ENCODE results near the gene STUM.
"Not testable (repeated sequence)": the region's sequence is repeated elsewhere in the genome, so short reads cannot be mapped to it uniquely, and the experiment has no call there.

The STUM gene

DNA sequence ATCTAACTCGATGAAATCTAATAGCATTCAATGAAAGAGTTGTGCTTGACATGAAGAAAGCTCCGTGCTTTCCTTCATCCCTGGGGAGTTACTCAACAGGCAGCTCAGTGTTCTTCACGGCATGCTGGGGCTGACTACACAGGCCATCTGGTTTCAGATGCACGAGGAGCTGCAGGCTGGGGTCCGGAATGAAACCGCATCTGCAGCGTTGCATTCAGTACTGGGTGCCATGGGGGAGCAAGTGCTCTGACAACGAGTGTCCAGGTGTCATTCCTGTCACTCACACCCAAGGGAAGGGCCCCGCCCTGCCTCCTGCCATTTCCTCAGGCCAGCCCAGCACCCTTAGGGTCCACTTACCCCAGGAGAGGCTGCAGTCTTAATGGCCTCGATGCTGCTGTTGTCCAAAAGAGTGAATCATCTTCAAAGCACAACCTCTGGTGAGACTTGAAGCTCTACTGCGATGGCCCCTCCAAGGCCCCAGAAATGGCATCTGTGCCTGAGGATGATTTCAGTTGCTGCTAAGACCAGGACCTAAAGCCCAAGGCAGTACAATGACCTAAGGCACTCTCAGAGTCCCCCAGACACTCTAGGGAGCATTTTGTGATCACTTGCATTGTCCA, 61.4 kb downstream of the STUM start:
- H3K4me1 ChIP-seq (ENCODE audit: control insufficient read depth, insufficient read depth, low read length) = peaks cover 29% of the 10 kb centered on the region
- H3K27me3 ChIP-seq (ENCODE audit: control insufficient read depth, insufficient read depth, low read length, poor library complexity, severe bottlenecking) = no peaks in the 10 kb centered on the region
- H3K27ac ChIP-seq (ENCODE audit: insufficient read depth, low read depth, low read length, poor library complexity, severe bottlenecking) = no peak overlapping the region
- H3K9me3 ChIP-seq (ENCODE audit: control insufficient read depth, low read length) = no peaks in the 10 kb centered on the region
- no peak overlapping the region for H3K4me3 ChIP-seq (ENCODE audit: insufficient read depth, low read depth, low read length)
- WGBS, 2 experiments = 91 to 94% methylated on average over 11 of the region's 11 CpGs
- no peaks in the 10 kb centered on the region for H3K36me3 ChIP-seq (ENCODE audit: control insufficient read depth, insufficient read depth, low read length)

DNA sequence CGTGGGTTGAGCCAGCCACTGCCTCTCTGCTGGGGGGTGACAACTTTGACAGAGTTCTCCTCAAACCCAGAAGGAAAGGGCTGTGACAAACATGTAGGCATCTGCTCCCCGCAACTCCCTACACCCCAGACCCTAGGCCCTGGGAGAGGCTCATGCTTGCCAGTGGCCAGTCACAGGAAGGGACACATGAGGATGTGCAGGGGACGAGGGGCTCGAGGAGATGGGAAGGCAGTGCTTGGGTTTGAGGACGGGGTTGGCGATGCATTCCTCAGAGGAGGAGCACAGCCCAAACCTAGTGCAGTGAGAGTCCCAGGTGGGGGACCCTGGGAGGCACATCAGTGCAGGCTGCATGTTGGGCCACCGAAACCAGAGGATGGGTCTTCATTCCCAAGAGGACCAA, 62.1 kb downstream of the STUM start:
- Histone ChIP-seq H3K4me3 (ENCODE audit: insufficient read depth, low read depth, low read length) (no peak overlapping the region), H3K4me1 (ENCODE audit: control insufficient read depth, insufficient read depth, low read length) (peaks cover 22% of the 10 kb centered on the region), H3K27ac (ENCODE audit: insufficient read depth, low read depth, low read length, poor library complexity, severe bottlenecking) (no peak overlapping the region), H3K36me3 (ENCODE audit: control insufficient read depth, insufficient read depth, low read length) (no peaks in the 10 kb centered on the region), H3K27me3 (ENCODE audit: control insufficient read depth, insufficient read depth, low read length, poor library complexity, severe bottlenecking) (no peaks in the 10 kb centered on the region), H3K9me3 (ENCODE audit: control insufficient read depth, low read length) (no peaks in the 10 kb centered on the region)
- 93 to 94% methylated on average over 7 of the region's 7 CpGs for WGBS, 2 experiments

DNA sequence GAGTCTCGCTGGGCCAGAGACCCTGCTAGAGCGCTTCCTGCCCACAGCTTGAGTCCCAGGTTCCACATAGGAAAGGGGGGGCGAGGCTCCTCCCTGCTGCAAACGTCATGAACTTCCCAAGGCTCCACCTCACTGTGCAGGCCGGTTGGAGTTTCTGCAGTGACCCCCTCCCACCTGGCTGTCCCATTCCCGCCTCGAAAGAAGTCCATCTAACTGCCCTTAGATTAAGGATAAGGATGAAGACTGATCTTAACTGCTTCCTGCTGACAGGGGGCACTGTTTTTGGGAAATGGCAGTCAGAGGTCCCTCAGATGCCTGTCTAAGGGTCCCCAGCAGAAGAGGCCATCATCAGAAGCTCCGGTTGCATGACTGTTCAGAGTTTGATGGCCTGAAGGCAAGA, 62.7 kb downstream of the STUM start:
- H3K9me3 ChIP-seq (ENCODE audit: control insufficient read depth, low read length) = no peaks in the 10 kb centered on the region
- peaks cover 18% of the 10 kb centered on the region for H3K4me1 ChIP-seq (ENCODE audit: control insufficient read depth, insufficient read depth, low read length)
- no peak overlapping the region for H3K4me3 ChIP-seq (ENCODE audit: insufficient read depth, low read depth, low read length)
- H3K36me3 ChIP-seq (ENCODE audit: control insufficient read depth, insufficient read depth, low read length) = no peaks in the 10 kb centered on the region
- WGBS, 2 experiments = 74 to 77% methylated on average over 8 of the region's 8 CpGs
- no peak overlapping the region for H3K27ac ChIP-seq (ENCODE audit: insufficient read depth, low read depth, low read length, poor library complexity, severe bottlenecking)
- H3K27me3 ChIP-seq (ENCODE audit: control insufficient read depth, insufficient read depth, low read length, poor library complexity, severe bottlenecking) = no peaks in the 10 kb centered on the region

DNA sequence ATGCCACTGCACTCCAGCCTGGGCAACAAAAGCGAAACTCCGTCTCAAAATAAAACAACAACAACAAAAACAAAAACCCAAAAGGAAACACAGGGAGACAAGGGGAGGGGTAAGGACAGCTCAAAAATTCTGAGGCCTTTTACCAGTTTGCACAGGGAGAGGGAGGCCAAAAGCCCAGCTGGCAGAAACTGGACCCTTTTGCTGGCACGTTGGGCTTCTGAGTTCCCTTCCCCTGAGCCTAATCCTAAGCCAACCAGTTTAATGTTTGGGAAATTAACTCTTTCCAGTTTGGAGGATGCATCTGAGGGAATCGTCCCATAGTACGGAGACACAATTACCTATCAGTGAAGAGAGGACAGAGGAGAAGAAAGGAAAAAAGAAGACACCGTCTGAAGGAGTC, 63.4 kb downstream of the STUM start:
- not testable (repeated sequence) for H3K27ac ChIP-seq (ENCODE audit: insufficient read depth, low read depth, low read length, poor library complexity, severe bottlenecking); H3K9me3 ChIP-seq (ENCODE audit: control insufficient read depth, low read length); H3K27me3 ChIP-seq (ENCODE audit: control insufficient read depth, insufficient read depth, low read length, poor library complexity, severe bottlenecking); H3K4me3 ChIP-seq (ENCODE audit: insufficient read depth, low read depth, low read length); H3K36me3 ChIP-seq (ENCODE audit: control insufficient read depth, insufficient read depth, low read length)
- peaks cover 18% of the 10 kb centered on the region for H3K4me1 ChIP-seq (ENCODE audit: control insufficient read depth, insufficient read depth, low read length)
- WGBS, 2 experiments = 86 to 89% methylated on average over 6 of the region's 6 CpGs

DNA sequence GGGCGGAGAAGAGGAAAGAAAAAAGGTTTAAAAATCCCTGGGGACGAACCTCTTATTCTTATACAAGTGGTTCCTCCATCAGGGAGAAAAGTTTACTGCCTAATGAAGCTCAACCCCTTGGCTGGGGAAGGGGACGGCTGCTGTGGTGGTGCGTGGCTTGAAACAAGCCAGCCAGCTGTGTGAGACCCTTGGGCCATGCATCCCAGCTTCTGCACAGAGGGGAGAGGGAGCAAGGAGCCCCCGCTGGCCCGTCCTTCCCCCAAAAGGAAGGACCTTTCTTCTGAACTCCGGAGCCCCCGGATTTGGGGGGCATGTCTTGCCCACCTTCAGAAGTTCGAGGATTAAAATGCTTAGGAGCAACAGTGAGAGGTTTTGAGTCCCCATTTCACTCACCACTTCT, 67.3 kb downstream of the STUM start:
- 93 to 95% methylated on average over 9 of the region's 9 CpGs for WGBS, 2 experiments
- Histone ChIP-seq H3K9me3 (ENCODE audit: control insufficient read depth, low read length) (no peaks in the 10 kb centered on the region), H3K4me1 (ENCODE audit: control insufficient read depth, insufficient read depth, low read length) (no peaks in the 10 kb centered on the region), H3K4me3 (ENCODE audit: insufficient read depth, low read depth, low read length) (no peak overlapping the region), H3K27ac (ENCODE audit: insufficient read depth, low read depth, low read length, poor library complexity, severe bottlenecking) (no peak overlapping the region), H3K36me3 (ENCODE audit: control insufficient read depth, insufficient read depth, low read length) (no peaks in the 10 kb centered on the region), H3K27me3 (ENCODE audit: control insufficient read depth, insufficient read depth, low read length, poor library complexity, severe bottlenecking) (no peaks in the 10 kb centered on the region)

DNA sequence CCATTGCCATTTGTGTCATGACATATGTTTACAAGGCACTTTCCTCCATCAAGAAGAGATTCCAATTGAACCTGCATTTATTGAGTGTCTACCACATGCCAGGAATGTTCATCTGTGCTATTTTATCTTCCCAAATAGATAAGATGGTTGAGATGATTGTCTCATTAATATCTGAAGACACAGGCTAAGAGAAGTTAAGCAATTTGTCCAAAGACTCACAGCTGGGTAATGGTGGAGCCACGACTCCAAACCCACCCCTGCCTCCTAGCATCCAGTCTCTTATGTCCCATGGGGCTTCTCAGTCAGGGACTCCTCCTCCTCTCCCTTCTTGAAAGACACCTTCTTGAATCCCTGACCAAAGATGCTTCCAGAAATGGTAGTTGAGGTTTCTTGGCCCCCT, 68.1 kb downstream of the STUM start:
- Histone ChIP-seq H3K4me1 (ENCODE audit: control insufficient read depth, insufficient read depth, low read length) (no peaks in the 10 kb centered on the region), H3K9me3 (ENCODE audit: control insufficient read depth, low read length) (no peaks in the 10 kb centered on the region)

DNA sequence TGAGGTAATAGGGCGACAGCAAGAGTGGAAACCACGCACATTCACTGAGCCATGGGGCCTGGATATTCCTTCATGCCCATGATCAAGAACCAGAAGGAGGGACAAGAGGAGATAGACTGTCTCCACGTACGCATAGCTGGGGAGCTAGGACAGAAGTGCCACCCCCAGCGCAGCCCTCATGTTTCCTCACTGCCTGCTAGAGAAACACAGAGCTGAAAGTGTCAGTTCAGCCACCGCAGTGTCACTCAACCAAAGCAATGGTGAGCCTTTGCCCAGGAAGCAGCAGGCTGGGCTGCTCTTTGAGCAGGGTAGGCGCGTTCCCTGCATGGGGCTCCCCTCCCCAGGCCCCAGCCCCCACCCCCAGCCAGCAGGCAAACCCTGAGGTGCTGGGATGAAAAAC, 68.5 kb downstream of the STUM start:
- no peaks in the 10 kb centered on the region for H3K27me3 ChIP-seq (ENCODE audit: control insufficient read depth, insufficient read depth, low read length, poor library complexity, severe bottlenecking)
- H3K36me3 ChIP-seq (ENCODE audit: control insufficient read depth, insufficient read depth, low read length) = no peaks in the 10 kb centered on the region
- no peaks in the 10 kb centered on the region for H3K9me3 ChIP-seq (ENCODE audit: control insufficient read depth, low read length)
- H3K27ac ChIP-seq (ENCODE audit: insufficient read depth, low read depth, low read length, poor library complexity, severe bottlenecking) = no peak overlapping the region
- no peak overlapping the region for H3K4me3 ChIP-seq (ENCODE audit: insufficient read depth, low read depth, low read length)
- no peaks in the 10 kb centered on the region for H3K4me1 ChIP-seq (ENCODE audit: control insufficient read depth, insufficient read depth, low read length)
- 85 to 88% methylated on average over 8 of the region's 8 CpGs for WGBS, 2 experiments

More for the DNA sequence above, 68.1 kb downstream of the STUM start:
- Histone ChIP-seq H3K4me3 (ENCODE audit: insufficient read depth, low read depth, low read length) (no peak overlapping the region), H3K27me3 (ENCODE audit: control insufficient read depth, insufficient read depth, low read length, poor library complexity, severe bottlenecking) (no peaks in the 10 kb centered on the region), H3K36me3 (ENCODE audit: control insufficient read depth, insufficient read depth, low read length) (no peaks in the 10 kb centered on the region), H3K27ac (ENCODE audit: insufficient read depth, low read depth, low read length, poor library complexity, severe bottlenecking) (no peak overlapping the region)
- WGBS, 2 experiments = 100% methylated on average over 1 of the region's 1 CpG

DNA sequence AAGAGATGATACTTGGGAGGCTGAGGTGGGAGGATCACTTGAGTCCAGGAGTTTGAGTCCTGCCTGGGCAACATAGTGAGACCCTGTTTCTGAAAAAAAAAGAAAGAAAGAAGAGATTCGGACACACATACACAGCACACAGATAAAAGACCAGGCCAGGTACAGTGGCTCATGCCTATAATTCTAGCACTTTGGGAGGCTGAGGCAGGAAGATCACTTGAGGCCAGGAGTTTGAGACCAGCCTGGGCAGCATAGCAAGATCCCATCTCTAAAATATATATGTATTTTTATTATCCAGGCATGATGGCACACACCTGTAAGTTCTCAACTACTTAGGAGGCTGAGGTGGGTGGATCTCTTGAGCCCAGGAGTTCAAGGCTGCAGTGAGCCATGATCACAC, 69.2 kb downstream of the STUM start:
- not testable (repeated sequence) for H3K27ac ChIP-seq (ENCODE audit: insufficient read depth, low read depth, low read length, poor library complexity, severe bottlenecking); H3K9me3 ChIP-seq (ENCODE audit: control insufficient read depth, low read length); H3K4me1 ChIP-seq (ENCODE audit: control insufficient read depth, insufficient read depth, low read length); H3K36me3 ChIP-seq (ENCODE audit: control insufficient read depth, insufficient read depth, low read length); H3K27me3 ChIP-seq (ENCODE audit: control insufficient read depth, insufficient read depth, low read length, poor library complexity, severe bottlenecking); H3K4me3 ChIP-seq (ENCODE audit: insufficient read depth, low read depth, low read length)
- 83 to 100% methylated on average over 1 of the region's 1 CpG for WGBS, 2 experiments

DNA sequence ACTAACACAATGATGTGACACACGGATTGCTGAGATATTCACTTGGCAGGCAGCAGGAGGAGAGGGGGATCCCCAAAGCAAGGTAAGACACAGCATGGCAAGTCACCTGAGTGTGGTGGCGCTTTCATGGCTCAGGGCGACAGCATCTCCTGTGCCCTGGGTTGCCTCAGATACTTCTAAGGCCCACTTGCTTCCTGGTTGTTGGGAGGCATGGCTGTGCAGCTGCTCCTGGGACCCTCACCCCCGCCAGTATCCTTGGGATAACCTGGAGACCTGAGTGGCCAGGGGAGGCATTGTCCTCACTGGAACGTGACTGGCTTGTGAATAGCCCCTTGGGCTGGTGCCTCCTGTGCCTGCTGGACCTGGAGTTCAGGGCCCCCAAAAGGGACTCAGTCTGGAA, 69.8 kb downstream of the STUM start:
- Histone ChIP-seq H3K9me3 (ENCODE audit: control insufficient read depth, low read length) (no peaks in the 10 kb centered on the region), H3K4me3 (ENCODE audit: insufficient read depth, low read depth, low read length) (no peak overlapping the region), H3K27ac (ENCODE audit: insufficient read depth, low read depth, low read length, poor library complexity, severe bottlenecking) (no peak overlapping the region), H3K4me1 (ENCODE audit: control insufficient read depth, insufficient read depth, low read length) (no peaks in the 10 kb centered on the region), H3K27me3 (ENCODE audit: control insufficient read depth, insufficient read depth, low read length, poor library complexity, severe bottlenecking) (no peaks in the 10 kb centered on the region), H3K36me3 (ENCODE audit: control insufficient read depth, insufficient read depth, low read length) (no peaks in the 10 kb centered on the region)
- 86 to 90% methylated on average over 5 of the region's 5 CpGs for WGBS, 2 experiments

DNA sequence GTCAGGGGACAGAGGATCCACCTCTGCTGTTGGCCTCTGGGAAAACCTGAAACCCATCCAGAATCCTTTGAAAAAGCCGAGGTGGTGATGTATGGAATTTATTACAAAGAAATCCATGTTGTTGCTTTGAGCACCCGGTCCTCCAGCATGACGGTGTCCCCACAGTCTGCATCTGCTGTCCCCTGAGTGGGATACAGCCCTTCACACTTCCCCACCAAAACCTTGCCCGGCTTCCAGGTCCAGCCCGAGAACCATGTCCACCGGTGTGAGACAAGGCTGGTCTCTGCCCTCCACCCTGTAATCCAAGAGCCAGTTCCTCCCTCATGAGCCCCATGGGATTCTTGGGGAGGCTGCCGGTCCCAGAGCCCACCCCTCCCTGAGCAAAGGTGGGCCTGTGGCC, 70.5 kb downstream of the STUM start:
- no peaks in the 10 kb centered on the region for H3K36me3 ChIP-seq (ENCODE audit: control insufficient read depth, insufficient read depth, low read length)

DNA sequence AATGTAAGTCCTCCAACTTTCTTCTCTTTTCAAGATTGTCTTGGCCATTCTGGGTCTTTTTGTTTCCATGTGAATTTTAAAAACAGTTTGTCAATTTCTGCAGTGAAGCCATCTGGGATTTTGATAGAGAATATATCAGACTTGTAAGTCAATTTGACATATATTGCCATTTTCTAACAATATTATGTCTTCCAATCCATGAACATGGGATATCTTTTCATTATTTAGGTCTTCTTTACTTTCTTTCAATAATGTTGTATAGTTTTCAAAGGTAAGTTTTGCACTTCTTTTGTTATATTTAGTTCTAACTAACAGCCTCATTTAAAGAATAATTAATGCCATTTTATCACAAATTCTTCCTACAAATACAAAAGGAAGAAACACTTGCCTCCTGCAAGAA, 73.4 kb downstream of the STUM start:
- Histone ChIP-seq H3K36me3 (ENCODE audit: control insufficient read depth, insufficient read depth, low read length) (no peaks in the 10 kb centered on the region), H3K9me3 (ENCODE audit: control insufficient read depth, low read length) (no peaks in the 10 kb centered on the region), H3K27me3 (ENCODE audit: control insufficient read depth, insufficient read depth, low read length, poor library complexity, severe bottlenecking) (peaks cover 10% of the 10 kb centered on the region), H3K4me3 (ENCODE audit: insufficient read depth, low read depth, low read length) (no peak overlapping the region), H3K4me1 (ENCODE audit: control insufficient read depth, insufficient read depth, low read length) (no peaks in the 10 kb centered on the region), H3K27ac (ENCODE audit: insufficient read depth, low read depth, low read length, poor library complexity, severe bottlenecking) (no peak overlapping the region)

More for the DNA sequence above, 70.5 kb downstream of the STUM start:
- Histone ChIP-seq H3K4me3 (ENCODE audit: insufficient read depth, low read depth, low read length) (no peak overlapping the region), H3K27ac (ENCODE audit: insufficient read depth, low read depth, low read length, poor library complexity, severe bottlenecking) (no peak overlapping the region), H3K4me1 (ENCODE audit: control insufficient read depth, insufficient read depth, low read length) (no peaks in the 10 kb centered on the region), H3K27me3 (ENCODE audit: control insufficient read depth, insufficient read depth, low read length, poor library complexity, severe bottlenecking) (no peaks in the 10 kb centered on the region), H3K9me3 (ENCODE audit: control insufficient read depth, low read length) (no peaks in the 10 kb centered on the region)
- 95 to 97% methylated on average over 7 of the region's 7 CpGs for WGBS, 2 experiments

Data from ectodermal cell (in vitro differentiated cells).